ENCODE data around the gene POLR2E. TPM values are rescaled to one million over a fixed set of nuclear protein-coding genes. Genes with fewer than 3 reads are reported as not detected.

The POLR2E gene
- total and polyA plus RNA-seq, 2 of the 13 experiments (the other 11 are each of a cell fraction or from before 2014, with no cell fraction given), result 140 to 272 TPM

- TF ChIP-seq ZNF318 (CRISPR knock-in tag; IDR thresholded peaks at IDR 0.05), result no peak
- TF ChIP-seq GATAD2A (CRISPR knock-in tag; IDR thresholded peaks at IDR 0.05), result 0 out of 2 replicates have a peak, but pooled peaks have one; percentile 42
- peak; percentile 43; the same call in 1 of the 2 replicates for TF ChIP-seq CEBPG (CRISPR knock-in tag; IDR thresholded peaks at IDR 0.05)
- TF ChIP-seq TEAD3 (CRISPR knock-in tag; optimal IDR thresholded peaks at IDR 0.05; ENCODE audit: borderline replicate concordance), result peak; percentile 70
- TF ChIP-seq ZBTB2 (CRISPR knock-in tag; IDR thresholded peaks at IDR 0.05; ENCODE audit: low read depth), result peak; percentile 38; the same call in 1 of the 2 replicates
- peak; percentile 100 for TF ChIP-seq ZNF335 (CRISPR knock-in tag; IDR thresholded peaks at IDR 0.05)
- TF ChIP-seq ZNF329 (CRISPR knock-in tag; IDR thresholded peaks at IDR 0.05; ENCODE audit: low read depth), result no peak
- TF ChIP-seq, protein P1, sequence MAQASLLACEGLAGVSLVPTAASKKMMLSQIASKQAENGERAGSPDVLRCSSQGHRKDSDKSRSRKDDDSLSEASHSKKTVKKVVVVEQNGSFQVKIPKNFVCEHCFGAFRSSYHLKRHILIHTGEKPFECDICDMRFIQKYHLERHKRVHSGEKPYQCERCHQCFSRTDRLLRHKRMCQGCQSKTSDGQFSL (CRISPR knock-in tag; IDR thresholded peaks at IDR 0.05), result no peak
- peak; percentile 93 for TF ChIP-seq SPEN (CRISPR knock-in tag; IDR thresholded peaks at IDR 0.05; ENCODE audit: low read depth)
- TF ChIP-seq, protein P2, sequence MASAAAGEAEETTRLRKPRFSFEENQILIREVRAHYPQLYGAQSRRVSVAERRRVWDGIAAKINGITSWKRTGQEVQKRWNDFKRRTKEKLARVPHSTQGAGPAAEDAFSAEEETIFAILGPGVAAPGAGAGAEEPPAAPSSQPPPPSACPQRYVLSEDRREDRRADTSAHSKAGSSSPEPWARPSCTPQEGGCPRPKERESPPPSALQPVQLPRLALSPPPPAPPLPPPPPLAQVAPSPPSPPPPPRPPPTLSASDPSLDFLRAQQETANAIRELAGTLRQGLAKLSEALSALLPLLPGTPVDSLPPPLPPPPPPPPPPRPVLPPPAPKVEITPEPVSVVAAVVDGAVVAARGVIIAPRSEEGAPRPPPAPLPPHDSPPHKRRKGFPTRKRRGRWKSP (CRISPR knock-in tag; IDR thresholded peaks at IDR 0.05), result no peak
- TF ChIP-seq NCOR1 (IDR thresholded peaks at IDR 0.05; ENCODE audit: borderline replicate concordance, low read length), result peak; percentile 28; the same call in 1 of the 2 replicates
- TF ChIP-seq RBFOX2 (IDR thresholded peaks at IDR 0.05; ENCODE audit: low read depth, low read length), result peak; percentile 91
- TF ChIP-seq, protein P3, sequence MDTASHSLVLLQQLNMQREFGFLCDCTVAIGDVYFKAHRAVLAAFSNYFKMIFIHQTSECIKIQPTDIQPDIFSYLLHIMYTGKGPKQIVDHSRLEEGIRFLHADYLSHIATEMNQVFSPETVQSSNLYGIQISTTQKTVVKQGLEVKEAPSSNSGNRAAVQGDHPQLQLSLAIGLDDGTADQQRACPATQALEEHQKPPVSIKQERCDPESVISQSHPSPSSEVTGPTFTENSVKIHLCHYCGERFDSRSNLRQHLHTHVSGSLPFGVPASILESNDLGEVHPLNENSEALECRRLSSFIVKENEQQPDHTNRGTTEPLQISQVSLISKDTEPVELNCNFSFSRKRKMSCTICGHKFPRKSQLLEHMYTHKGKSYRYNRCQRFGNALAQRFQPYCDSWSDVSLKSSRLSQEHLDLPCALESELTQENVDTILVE (CRISPR knock-in tag; IDR thresholded peaks at IDR 0.05), result peak; percentile 93
- TF ChIP-seq RCOR2 (CRISPR knock-in tag; IDR thresholded peaks at IDR 0.05), result no peak
- TF ChIP-seq ETV5 (CRISPR knock-in tag; IDR thresholded peaks at IDR 0.05; ENCODE audit: borderline replicate concordance), result peak; percentile 53
- peak; percentile 74; the same call in 1 of the 2 replicates for TF ChIP-seq ZBTB38 (CRISPR knock-in tag; IDR thresholded peaks at IDR 0.05)
- peak; percentile 80 for TF ChIP-seq MED1 (CRISPR knock-in tag; IDR thresholded peaks at IDR 0.05)
- peak; percentile 49; the same call in 1 of the 2 replicates for TF ChIP-seq ZNF670 (CRISPR knock-in tag; IDR thresholded peaks at IDR 0.05; ENCODE audit: borderline replicate concordance)
These were observed at the start of gene POLR2E (continued) for GRCh38 chr19:1094978-1095701.
